ENCODE data around the gene DNAH6. TPM values are rescaled to one million over a fixed set of nuclear protein-coding genes. Genes with fewer than 3 reads are reported as not detected.
A peak's percentile ranks its signal among the peaks of the same experiment; 100 is the strongest.

Gene DNAH6
- total and polyA plus RNA-seq, 9 of the 15 experiments (the other 6 are each of a cell fraction or from before 2014, with no cell fraction given), result 0.01 to 0.04 (median 0.01) TPM; not detected in 5

GRCh38 chr2:84653302-84653701 lies 137.0 kb downstream of the DNAH6 start:
- H3K27me3 ChIP-seq (ENCODE audit: control insufficient read depth in 2 of 2, insufficient read depth in 2 of 2, low read length in 2 of 2), result no peaks in the 10 kb centered on the region
- no peaks in the 10 kb centered on the region for H3K9me3 ChIP-seq (replicated peaks; ENCODE audit: control insufficient read depth, insufficient read depth, low read depth, low read length)
- ATAC-seq, result no peak
- POLR2A ChIA-PET, result no interaction called here
- BruUV-seq (replicated peaks), result no TSS peak
- intact Hi-C loops (cut with micrococcal nuclease) (loop anchor here (10.0 kb wide), 1 partner anchor 271 kb away; no protein-coding TSS in a partner anchor), in situ Hi-C loops (cut with MboI) (no loop called here)
- H4K20me1 ChIP-seq (replicated peaks; ENCODE audit: control insufficient read depth, insufficient read depth, low read length), result no peaks in the 10 kb centered on the region
- no peaks in the 10 kb centered on the region for H3K9me1 ChIP-seq (ENCODE audit: control insufficient read depth, insufficient read depth, low read length)
- no peak overlapping the region for H3K9ac ChIP-seq (ENCODE audit: insufficient read depth in 1 of 2, low read depth in 2 of 2, low read length in 2 of 2)
- TF ChIP-seq ZNF717 (CRISPR knock-in tag; IDR thresholded peaks at IDR 0.05) (no peak), MGA (IDR thresholded peaks at IDR 0.05) (no peak), BRF1 (IDR thresholded peaks at IDR 0.05; ENCODE audit: borderline replicate concordance, extremely low read depth, insufficient read length) (no peak), RAD21 (CRISPR knock-in tag; conservative IDR thresholded peaks at IDR 0.05 in 1 of 2, IDR thresholded peaks at IDR 0.05 in 1 of 2) (peak in 1 of 2 experiments; percentile 8; a peak in 1 of 4 replicates), CTCF (IDR thresholded peaks at IDR 0.05 in 2 of 3, conservative IDR thresholded peaks at IDR 0.05 in 1 of 3; ENCODE audit: insufficient read depth in 2 of 3, low read depth in 1 of 3, low read length in 3 of 3) (peak in 2 of 3 experiments; percentile 9 to 14; a peak in 2 of 6 replicates)
- DNase-seq (ENCODE audit: extremely low read depth in 1 of 4, low spot score in 3 of 4), result no peak
- CTCF ChIA-PET (ENCODE audit: low intra/inter-chr PET ratio), result interaction anchor here (0.6 to 0.9 kb wide), 2 partner anchors 28 to 229 kb away, joined by 3 read pairs; no protein-coding TSS in a partner anchor
- no peak overlapping the region for H3K4me2 ChIP-seq (ENCODE audit: insufficient read depth, low read length)
- 1% methylated on average over 3 of the region's 3 CpGs for WGBS (ENCODE audit: insufficient coverage, low coverage, missing lambda C conversion rate)
- H3K27ac ChIP-seq (ENCODE audit: extremely low read depth, low read depth, low read length), result no peak overlapping the region
- no peak overlapping the region for H3K4me3 ChIP-seq
- no peak overlapping the region for H2AFZ ChIP-seq (ENCODE audit: low read depth, low read length)
- no peaks in the 10 kb centered on the region for H3K79me2 ChIP-seq (ENCODE audit: control insufficient read depth, insufficient read depth, low read length)
- no peaks in the 10 kb centered on the region for H3K36me3 ChIP-seq (ENCODE audit: control insufficient read depth, insufficient read depth, low read length)
- no peak for FAIRE-seq
- no peaks in the 10 kb centered on the region for H3K4me1 ChIP-seq (replicated peaks in 1 of 2; ENCODE audit: control insufficient read depth in 2 of 2, insufficient read depth in 2 of 2, low read length in 2 of 2)
